NCI-H187 treated with DMSO at 0.1 percent for 48 hours (cell line): ENCODE measurements around the gene HES7.
A peak's percentile ranks its signal among the peaks of the same experiment; 100 is the strongest.

Experiments used
- DNase-seq: peaks from one replicate; lab custom pipeline; 2025; lab: John Stamatoyannopoulos, UW

HES7 gene

GRCh38 chr17:8155231-8155995, 31.5 kb upstream of the HES7 start:
- no peak for DNase-seq

- no peak for DNase-seq
Observed at GRCh38 chr17:8154608-8155155, 30.8 kb upstream of the HES7 start.

- DNase-seq: no peak
Observed at GRCh38 chr17:8153957-8154607, 30.2 kb upstream of the HES7 start.

- DNase-seq: no peak
Observed at GRCh38 chr17:8153525-8153956, 29.6 kb upstream of the HES7 start.

GRCh38 chr17:8153031-8153451, 29.1 kb upstream of the HES7 start:
- DNase-seq: no peak

GRCh38 chr17:8152112-8152775, 28.3 kb upstream of the HES7 start, which contains the start of gene PER1:
TSS of gene PER1 (minus strand) at chr17:8152404. CDS start at chr17:8150706, 1,698 bp downstream.
- peak; percentile 40 for DNase-seq

GRCh38 chr17:8151641-8152111, 27.8 kb upstream of the HES7 start:
- no peak for DNase-seq

- no peak for DNase-seq
Observed at GRCh38 chr17:8151120-8151640, 27.3 kb upstream of the HES7 start.

- no peak for DNase-seq
Observed at GRCh38 chr17:8150194-8151119, 26.6 kb upstream of the HES7 start.

- DNase-seq: no peak
Observed at GRCh38 chr17:8149419-8150193, 25.7 kb upstream of the HES7 start.

- DNase-seq: no peak
Observed at GRCh38 chr17:8148560-8148959, 24.7 kb upstream of the HES7 start.

GRCh38 chr17:8147805-8148404, 24.0 kb upstream of the HES7 start:
- DNase-seq: no peak

- DNase-seq: no peak
Observed at GRCh38 chr17:8147141-8147804, 23.4 kb upstream of the HES7 start.

- DNase-seq: no peak
Observed at GRCh38 chr17:8146381-8147140, 22.7 kb upstream of the HES7 start.

- no peak for DNase-seq
Observed at GRCh38 chr17:8145811-8146210, 21.9 kb upstream of the HES7 start.

- DNase-seq: no peak
Observed at GRCh38 chr17:8144401-8145231, 20.7 kb upstream of the HES7 start.

GRCh38 chr17:8143581-8144400, 19.9 kb upstream of the HES7 start:
- DNase-seq: no peak
